HCT116 (cell line): ENCODE data around the gene ST3GAL5. TPM values are rescaled to one million over a fixed set of nuclear protein-coding genes. Genes with fewer than 3 reads are reported as not detected.

Source experiments
- ATAC-seq: fragments of 200-7000 bp; cut with Tn5 transposase; 2 replicates; pipeline ENCODE4 v1.9.1; 2020; ENCODE audit warnings: mild to moderate bottlenecking, moderate library complexity
- BruUV-seq: library from RNA; stranded (reverse); fragments of 400-500 nt; replicated peaks from 2 replicates; lab custom pipeline; 2021; lab: Mats Ljungman, UMichigan
- CTCF ChIA-PET: fragments of 300-600 bp; sonication (Branson Sonifier 250); formaldehyde crosslinking; loops from one replicate; lab custom pipeline; 2021; ENCODE audit warnings: antibody characterized with exemption; lab: Charles Lee
- POLR2A ChIA-PET: fragments of 300-600, 350-600 bp; sonication (Branson Sonifier 250); formaldehyde crosslinking; loops from one replicate; lab custom pipeline; 2021; ENCODE audit warnings: antibody characterized with exemption; lab: Charles Lee
- RAD21 ChIA-PET, 2 experiments: fragments of 300-600 bp; sonication (Branson Sonifier 250); formaldehyde crosslinking; loops; one replicate each; lab custom pipeline; 2023; ENCODE audit warnings: low total read pairs in 2 of 2; ENCODE audit not compliant: uncharacterized antibody in 2 of 2, unreplicated experiment in 2 of 2, low non-redundant PET in 1 of 2; lab: Charles Lee
- DNase-seq: peaks from one replicate; pipeline ENCODE4 v3.0.0-alpha.2; 2010; ENCODE audit warnings: low read depth, low spot score
- H2AFZ ChIP-seq: fragments of 200-600 bp; shearing (Covaris generic), sonication (generic); 2 replicates; pipeline ENCODE4 v1.6.1; 2017; ENCODE audit warnings: low read depth, mixed run types, mixed read lengths, antibody characterized with exemption, low read length; ENCODE audit not compliant: poor library complexity, severe bottlenecking
- H3K27ac ChIP-seq: 2 replicates; pipeline ENCODE4 v1.5.1; 2012; ENCODE audit warnings: low read depth, low read length
- H3K27me3 ChIP-seq: fragments of 200-600 bp; sonication (generic); 2 replicates; pipeline ENCODE4 v1.6.1; 2016; ENCODE audit warnings: mixed run types, low read length, mixed read lengths; ENCODE audit not compliant: insufficient read depth
- H3K36me3 ChIP-seq, 2 experiments: fragments of 200-500 bp in 1 of 2; fragments of 200-600 bp in 1 of 2; sonication (Bioruptor generic) in 1 of 2; sonication (generic) in 1 of 2; 2 replicates each; pipeline versions ENCODE4 v1.5.1 to v1.6.1; 2014 to 2016; ENCODE audit warnings: low read length in 2 of 2, inconsistent platforms in 1 of 2, mixed read lengths in 1 of 2, mixed run types in 1 of 2; ENCODE audit not compliant: insufficient read depth in 2 of 2, control insufficient read depth in 1 of 2
- H3K4me1 ChIP-seq, 2 experiments: fragments of 200-600 bp in 1 of 2; sonication (generic) in 1 of 2; 2 replicates each; pipeline versions ENCODE4 v1.5.1 to v1.6.1; 2012 to 2017; ENCODE audit warnings: low read length in 2 of 2, inconsistent platforms in 1 of 2, mild to moderate bottlenecking in 1 of 2, mixed read lengths in 1 of 2, mixed run types in 1 of 2, moderate library complexity in 1 of 2; ENCODE audit not compliant: insufficient read depth in 2 of 2, control insufficient read depth in 1 of 2
- H3K4me2 ChIP-seq: fragments of 200-600 bp; sonication (generic); 2 replicates; pipeline ENCODE4 v1.6.1; 2017; ENCODE audit warnings: mixed run types, low read length, mixed read lengths
- H3K4me3 ChIP-seq, 2 experiments: fragments of 200-600 bp in 1 of 2; sonication (generic) in 1 of 2; replicated peaks in 1 of 2; 2 replicates each; pipeline ENCODE4 v1.5.1; 2011 to 2016; ENCODE audit warnings: low read length in 2 of 2, control low read depth in 1 of 2, low read depth in 1 of 2, mild to moderate bottlenecking in 1 of 2, mixed read lengths in 1 of 2, mixed run types in 1 of 2
- H3K79me2 ChIP-seq: fragments of 200-600 bp; sonication (generic); 2 replicates; pipeline ENCODE4 v1.6.1; 2017; ENCODE audit warnings: mild to moderate bottlenecking, mixed run types, low read length, moderate library complexity, mixed read lengths; ENCODE audit not compliant: insufficient read depth
- H3K9ac ChIP-seq: fragments of 200-600 bp; sonication (generic); 2 replicates; pipeline ENCODE4 v1.6.1; 2016; ENCODE audit warnings: low read length, mixed read lengths
- H3K9me2 ChIP-seq: fragments of 200-600 bp; sonication (generic), shearing (Covaris generic); 2 replicates; pipeline ENCODE4 v1.6.1; 2017; ENCODE audit warnings: mixed run types, mild to moderate bottlenecking, moderate library complexity; ENCODE audit not compliant: insufficient read depth
- H3K9me3 ChIP-seq, 2 experiments: fragments of 200-500 bp in 1 of 2; fragments of 200-600 bp in 1 of 2; sonication (Bioruptor generic) in 1 of 2; sonication (generic) in 1 of 2; 2 replicates each; pipeline ENCODE4 v1.6.1; 2014 to 2017; ENCODE audit warnings: low read length in 2 of 2, mixed read lengths in 2 of 2, inconsistent platforms in 1 of 2, low read depth in 1 of 2, mild to moderate bottlenecking in 1 of 2, mixed run types in 1 of 2, moderate library complexity in 1 of 2; ENCODE audit not compliant: control insufficient read depth in 1 of 2, insufficient read depth in 1 of 2
- H4K20me1 ChIP-seq: fragments of 200-600 bp; sonication (generic), shearing (Covaris generic); 2 replicates; pipeline ENCODE4 v1.6.1; 2017; ENCODE audit warnings: mixed run types, mild to moderate bottlenecking, moderate library complexity; ENCODE audit not compliant: insufficient read depth
- CBX3 ChIP-seq: IDR thresholded peaks from 2 replicates; pipeline ENCODE4 v1.6.1; 2012; ENCODE audit warnings: low read depth
- CEBPB ChIP-seq: IDR thresholded peaks from 2 replicates; pipeline ENCODE4 v1.6.1; 2012; ENCODE audit warnings: low read depth
- EGR1 ChIP-seq: IDR thresholded peaks from 2 replicates; pipeline ENCODE4 v1.6.1; 2012; ENCODE audit warnings: low read depth
- ELF1 ChIP-seq: IDR thresholded peaks from 2 replicates; pipeline ENCODE4 v1.6.1; 2012; ENCODE audit warnings: low read depth, borderline replicate concordance
- EZH2phosphoT487 ChIP-seq: fragments of 200-600 bp; IDR thresholded peaks from 2 replicates; pipeline ENCODE4 v1.6.1; 2018; ENCODE audit warnings: antibody characterized with exemption, borderline replicate concordance
- JUND ChIP-seq: IDR thresholded peaks from 2 replicates; pipeline ENCODE4 v1.6.1; 2012
- POLR2AphosphoS5 ChIP-seq: IDR thresholded peaks from 2 replicates; pipeline ENCODE4 v1.6.1; 2011; ENCODE audit warnings: mild to moderate bottlenecking, low read depth, low read length, moderate library complexity
- SIN3A ChIP-seq: IDR thresholded peaks from 2 replicates; pipeline ENCODE4 v1.6.1; 2012; ENCODE audit warnings: low read depth
- YY1 ChIP-seq: IDR thresholded peaks from 2 replicates; pipeline ENCODE4 v1.6.1; 2011; ENCODE audit warnings: low read length, low read depth, moderate library complexity, mild to moderate bottlenecking; ENCODE audit not compliant: insufficient replicate concordance; ENCODE audit errors: extremely low read depth
- ZFX ChIP-seq: fragments of 450-650 bp; IDR thresholded peaks from 2 replicates; pipeline ENCODE4 v1.6.1; 2017
- ZNF274 ChIP-seq: fragments of 200-500 bp; sonication (Bioruptor generic); IDR thresholded peaks from 2 replicates; pipeline ENCODE4 v1.6.1; 2014; ENCODE audit warnings: mild to moderate bottlenecking, low read depth, low read length, inconsistent platforms
- intact Hi-C: fragments of 100-400 bp; cut with micrococcal nuclease; formaldehyde crosslinking; loops from 2 replicates; pipeline ENCODE4 v1.10.0; 2022
- total RNA-seq: library from RNA; stranded (reverse); gene quantifications from one replicate; pipeline ENCODE4 v1.2.1, GENCODE V29; 2021; ENCODE audit not compliant: unreplicated experiment
- TF ChIP-seq, protein P1 (sequence below), 3 experiments: fragments of 200-600 bp in 1 of 3; sonication (generic) in 1 of 3; IDR thresholded peaks in 2 of 3; conservative IDR thresholded peaks in 1 of 3; 2 replicates each; pipeline ENCODE4 v1.5.1; 2012 to 2017; ENCODE audit warnings: low read depth in 2 of 3, low read length in 2 of 3, antibody characterized with exemption in 1 of 3, borderline replicate concordance in 1 of 3, control low read depth in 1 of 3, mild to moderate bottlenecking in 1 of 3, mixed read lengths in 1 of 3, mixed run types in 1 of 3, moderate library complexity in 1 of 3; ENCODE audit not compliant: insufficient read depth in 1 of 3
- TF ChIP-seq, protein P2 (sequence below): IDR thresholded peaks from 2 replicates; pipeline ENCODE4 v1.6.1; 2011; ENCODE audit warnings: mild to moderate bottlenecking, low read length, moderate library complexity; ENCODE audit not compliant: insufficient replicate concordance; ENCODE audit errors: extremely low read depth

Gene ST3GAL5
- total RNA-seq, 1 experiment from 2014 or later = 14.8 TPM

DNA sequence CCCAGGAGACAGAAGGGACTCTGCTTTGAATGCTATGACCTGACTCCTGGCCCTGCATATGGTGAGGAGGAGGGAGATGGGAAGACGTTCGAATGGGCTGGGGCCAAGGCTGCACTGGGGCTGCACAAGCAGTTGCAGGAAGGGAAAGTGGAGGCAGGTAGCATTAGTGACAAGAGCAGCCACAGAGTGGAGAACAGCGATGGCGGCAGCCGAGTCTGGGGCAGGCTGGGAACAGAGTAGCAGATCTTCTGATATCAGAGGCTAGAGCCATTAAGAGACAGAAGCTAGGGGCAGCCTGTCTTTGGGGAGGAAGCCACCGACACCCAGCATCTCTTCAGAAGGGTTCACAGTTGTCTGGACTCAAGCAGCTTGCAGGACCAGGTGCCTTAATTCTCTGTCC lies 50.1 kb downstream of the ST3GAL5 start:
- Histone ChIP-seq H3K36me3 (no peaks in the 10 kb centered on the region), H3K79me2 (no peaks in the 10 kb centered on the region), H3K9me2 (no peaks in the 10 kb centered on the region), H3K27ac (no peak overlapping the region), H3K27me3 (no peaks in the 10 kb centered on the region), H3K4me2 (no peak overlapping the region), H4K20me1 (no peaks in the 10 kb centered on the region; the same call in 1 of the 2 replicates), H2AFZ (no peak overlapping the region), H3K4me3 (no peak overlapping the region), H3K9ac (no peak overlapping the region), H3K9me3 (no peaks in the 10 kb centered on the region; a peak in 1 of 4 replicates), H3K4me1 (no peaks in the 10 kb centered on the region)
- intact Hi-C loops = no loop called here
- TF ChIP-seq CBX3 = no peak
- TF ChIP-seq POLR2AphosphoS5 = no peak
- TF ChIP-seq EZH2phosphoT487 = no peak
- TF ChIP-seq EGR1 = no peak
- TF ChIP-seq YY1 = no peak
- no peak for TF ChIP-seq ELF1
- TF ChIP-seq, protein P1, sequence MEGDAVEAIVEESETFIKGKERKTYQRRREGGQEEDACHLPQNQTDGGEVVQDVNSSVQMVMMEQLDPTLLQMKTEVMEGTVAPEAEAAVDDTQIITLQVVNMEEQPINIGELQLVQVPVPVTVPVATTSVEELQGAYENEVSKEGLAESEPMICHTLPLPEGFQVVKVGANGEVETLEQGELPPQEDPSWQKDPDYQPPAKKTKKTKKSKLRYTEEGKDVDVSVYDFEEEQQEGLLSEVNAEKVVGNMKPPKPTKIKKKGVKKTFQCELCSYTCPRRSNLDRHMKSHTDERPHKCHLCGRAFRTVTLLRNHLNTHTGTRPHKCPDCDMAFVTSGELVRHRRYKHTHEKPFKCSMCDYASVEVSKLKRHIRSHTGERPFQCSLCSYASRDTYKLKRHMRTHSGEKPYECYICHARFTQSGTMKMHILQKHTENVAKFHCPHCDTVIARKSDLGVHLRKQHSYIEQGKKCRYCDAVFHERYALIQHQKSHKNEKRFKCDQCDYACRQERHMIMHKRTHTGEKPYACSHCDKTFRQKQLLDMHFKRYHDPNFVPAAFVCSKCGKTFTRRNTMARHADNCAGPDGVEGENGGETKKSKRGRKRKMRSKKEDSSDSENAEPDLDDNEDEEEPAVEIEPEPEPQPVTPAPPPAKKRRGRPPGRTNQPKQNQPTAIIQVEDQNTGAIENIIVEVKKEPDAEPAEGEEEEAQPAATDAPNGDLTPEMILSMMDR (IDR thresholded peaks at IDR 0.05 in 2 of 3, conservative IDR thresholded peaks at IDR 0.05 in 1 of 3; ENCODE audit: borderline replicate concordance in 1 of 3, insufficient read depth in 1 of 3, low read depth in 2 of 3, low read length in 2 of 3) = no peak
- TF ChIP-seq, protein P2, sequence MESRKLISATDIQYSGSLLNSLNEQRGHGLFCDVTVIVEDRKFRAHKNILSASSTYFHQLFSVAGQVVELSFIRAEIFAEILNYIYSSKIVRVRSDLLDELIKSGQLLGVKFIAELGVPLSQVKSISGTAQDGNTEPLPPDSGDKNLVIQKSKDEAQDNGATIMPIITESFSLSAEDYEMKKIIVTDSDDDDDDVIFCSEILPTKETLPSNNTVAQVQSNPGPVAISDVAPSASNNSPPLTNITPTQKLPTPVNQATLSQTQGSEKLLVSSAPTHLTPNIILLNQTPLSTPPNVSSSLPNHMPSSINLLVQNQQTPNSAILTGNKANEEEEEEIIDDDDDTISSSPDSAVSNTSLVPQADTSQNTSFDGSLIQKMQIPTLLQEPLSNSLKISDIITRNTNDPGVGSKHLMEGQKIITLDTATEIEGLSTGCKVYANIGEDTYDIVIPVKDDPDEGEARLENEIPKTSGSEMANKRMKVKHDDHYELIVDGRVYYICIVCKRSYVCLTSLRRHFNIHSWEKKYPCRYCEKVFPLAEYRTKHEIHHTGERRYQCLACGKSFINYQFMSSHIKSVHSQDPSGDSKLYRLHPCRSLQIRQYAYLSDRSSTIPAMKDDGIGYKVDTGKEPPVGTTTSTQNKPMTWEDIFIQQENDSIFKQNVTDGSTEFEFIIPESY = no peak
- TF ChIP-seq CEBPB = no peak
- TF ChIP-seq SIN3A = no peak
- TF ChIP-seq ZNF274 = no peak
- no peak for TF ChIP-seq JUND
- no peak for TF ChIP-seq ZFX
- ChIA-PET CTCF (no interaction called here), RAD21 (no interaction called here), POLR2A (no interaction called here)
- BruUV-seq = no TSS peak
- DNase-seq (no peak), ATAC-seq (no peak)
